ENCODE measurements around the gene HEPH. TPM values are rescaled to one million over a fixed set of nuclear protein-coding genes. Genes with fewer than 3 reads are reported as not detected.

The HEPH gene
- total and polyA plus RNA-seq, 9 of the 15 experiments (the other 6 are each of a cell fraction or from before 2014, with no cell fraction given): 22.4 to 67.6 (median 42.9) TPM

- TF ChIP-seq PRDM10 (IDR thresholded peaks at IDR 0.05; ENCODE audit: partially characterized antibody) (no peak), ZNF282 (CRISPR knock-in tag; IDR thresholded peaks at IDR 0.05) (no peak), STAT5B (CRISPR knock-in tag; IDR thresholded peaks at IDR 0.05) (no peak), NFE2L1 (tag; IDR thresholded peaks at IDR 0.05; ENCODE audit: borderline replicate concordance, low read depth) (no peak), CHD2 (IDR thresholded peaks at IDR 0.05; ENCODE audit: low read depth, low read length) (no peak), ZNF175 (CRISPR knock-in tag; IDR thresholded peaks at IDR 0.05; ENCODE audit: low read depth) (no peak), BACH1 (tag; IDR thresholded peaks at IDR 0.05) (no peak), TEAD1 (CRISPR knock-in tag; IDR thresholded peaks at IDR 0.05) (0 out of 4 replicates have a peak, but pooled peaks of 1 of the 2 experiments have one; percentile 42), ESRRA (IDR thresholded peaks at IDR 0.05; ENCODE audit: borderline replicate concordance, low read depth) (0 out of 2 replicates have a peak, but pooled peaks have one; percentile 18), TARDBP (IDR thresholded peaks at IDR 0.05) (no peak), SMAD3 (CRISPR knock-in tag; conservative IDR thresholded peaks at IDR 0.05) (no peak; the same call in 1 of the 2 replicates), SLC30A9 (CRISPR knock-in tag; IDR thresholded peaks at IDR 0.05) (no peak), PPARD (CRISPR knock-in tag; IDR thresholded peaks at IDR 0.05) (no peak), HNRNPL (IDR thresholded peaks at IDR 0.05; ENCODE audit: low read depth, low read length) (no peak), TEAD4 (IDR thresholded peaks at IDR 0.05; ENCODE audit: low read length) (peak; percentile 92), TEAD4 (CRISPR knock-in tag; IDR thresholded peaks at IDR 0.05; ENCODE audit: borderline replicate concordance) (no peak), ZNF263 (CRISPR knock-in tag; IDR thresholded peaks at IDR 0.05; ENCODE audit: borderline replicate concordance) (no peak), ILK (tag; IDR thresholded peaks at IDR 0.05; ENCODE audit: borderline replicate concordance, low read depth) (no peak)
- TF ChIP-seq, protein P1, sequence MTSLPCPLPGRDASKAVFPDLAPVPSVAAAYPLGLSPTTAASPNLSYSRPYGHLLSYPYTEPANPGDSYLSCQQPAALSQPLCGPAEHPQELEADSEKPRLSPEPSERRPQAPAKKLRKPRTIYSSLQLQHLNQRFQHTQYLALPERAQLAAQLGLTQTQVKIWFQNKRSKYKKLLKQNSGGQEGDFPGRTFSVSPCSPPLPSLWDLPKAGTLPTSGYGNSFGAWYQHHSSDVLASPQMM (CRISPR knock-in tag; IDR thresholded peaks at IDR 0.05): no peak
- TF ChIP-seq, protein P2, sequence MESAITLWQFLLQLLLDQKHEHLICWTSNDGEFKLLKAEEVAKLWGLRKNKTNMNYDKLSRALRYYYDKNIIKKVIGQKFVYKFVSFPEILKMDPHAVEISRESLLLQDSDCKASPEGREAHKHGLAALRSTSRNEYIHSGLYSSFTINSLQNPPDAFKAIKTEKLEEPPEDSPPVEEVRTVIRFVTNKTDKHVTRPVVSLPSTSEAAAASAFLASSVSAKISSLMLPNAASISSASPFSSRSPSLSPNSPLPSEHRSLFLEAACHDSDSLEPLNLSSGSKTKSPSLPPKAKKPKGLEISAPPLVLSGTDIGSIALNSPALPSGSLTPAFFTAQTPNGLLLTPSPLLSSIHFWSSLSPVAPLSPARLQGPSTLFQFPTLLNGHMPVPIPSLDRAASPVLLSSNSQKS (CRISPR knock-in tag; IDR thresholded peaks at IDR 0.05): no peak
- TF ChIP-seq, protein P3, sequence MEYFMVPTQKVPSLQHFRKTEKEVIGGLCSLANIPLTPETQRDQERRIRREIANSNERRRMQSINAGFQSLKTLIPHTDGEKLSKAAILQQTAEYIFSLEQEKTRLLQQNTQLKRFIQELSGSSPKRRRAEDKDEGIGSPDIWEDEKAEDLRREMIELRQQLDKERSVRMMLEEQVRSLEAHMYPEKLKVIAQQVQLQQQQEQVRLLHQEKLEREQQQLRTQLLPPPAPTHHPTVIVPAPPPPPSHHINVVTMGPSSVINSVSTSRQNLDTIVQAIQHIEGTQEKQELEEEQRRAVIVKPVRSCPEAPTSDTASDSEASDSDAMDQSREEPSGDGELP (CRISPR knock-in tag; IDR thresholded peaks at IDR 0.05; ENCODE audit: borderline replicate concordance): peak; percentile 46
- TF ChIP-seq, protein P4, sequence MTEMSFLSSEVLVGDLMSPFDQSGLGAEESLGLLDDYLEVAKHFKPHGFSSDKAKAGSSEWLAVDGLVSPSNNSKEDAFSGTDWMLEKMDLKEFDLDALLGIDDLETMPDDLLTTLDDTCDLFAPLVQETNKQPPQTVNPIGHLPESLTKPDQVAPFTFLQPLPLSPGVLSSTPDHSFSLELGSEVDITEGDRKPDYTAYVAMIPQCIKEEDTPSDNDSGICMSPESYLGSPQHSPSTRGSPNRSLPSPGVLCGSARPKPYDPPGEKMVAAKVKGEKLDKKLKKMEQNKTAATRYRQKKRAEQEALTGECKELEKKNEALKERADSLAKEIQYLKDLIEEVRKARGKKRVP (CRISPR knock-in tag; IDR thresholded peaks at IDR 0.05): no peak
Observed at GRCh38 chrX:66162331-66162822, 1.7 kb upstream of the HEPH start (continued).
